HG03066 (cell line): ENCODE results near the gene ARHGEF39.

Experiments used
- ATAC-seq: cut with Tn5 transposase; IDR thresholded peaks from one replicate; pipeline ENCODE4 v1.9.1; 2021; ENCODE audit warnings: low read depth; ENCODE audit not compliant: unreplicated experiment

Gene ARHGEF39

DNA sequence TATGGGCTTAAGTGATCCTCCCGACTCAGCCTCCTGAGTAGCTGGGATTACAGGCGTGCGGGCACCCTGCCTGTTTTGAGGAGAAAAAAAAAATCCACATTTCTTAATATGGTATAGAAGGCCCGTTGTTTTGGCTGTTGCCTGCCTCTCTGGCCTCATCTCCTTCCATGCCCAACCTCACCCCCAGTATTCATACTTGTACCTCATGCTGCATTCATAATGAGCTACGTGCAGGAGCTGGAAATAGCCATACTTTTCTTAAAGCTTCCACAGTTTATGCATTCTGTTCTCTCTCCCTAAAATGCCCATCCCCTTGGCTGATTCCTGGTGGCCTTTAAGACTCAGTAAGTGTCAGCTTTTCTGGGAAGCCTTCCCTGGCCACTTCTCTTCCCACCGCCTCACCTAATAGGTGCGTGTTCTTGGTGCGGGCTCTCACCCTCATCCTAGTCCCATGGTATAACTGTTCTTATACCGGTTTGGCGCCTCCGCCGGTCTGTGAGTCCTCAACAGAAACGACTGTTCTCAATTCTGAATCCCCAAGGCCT is 26.8 kb upstream of the ARHGEF39 start:
- ATAC-seq = no peak

DNA sequence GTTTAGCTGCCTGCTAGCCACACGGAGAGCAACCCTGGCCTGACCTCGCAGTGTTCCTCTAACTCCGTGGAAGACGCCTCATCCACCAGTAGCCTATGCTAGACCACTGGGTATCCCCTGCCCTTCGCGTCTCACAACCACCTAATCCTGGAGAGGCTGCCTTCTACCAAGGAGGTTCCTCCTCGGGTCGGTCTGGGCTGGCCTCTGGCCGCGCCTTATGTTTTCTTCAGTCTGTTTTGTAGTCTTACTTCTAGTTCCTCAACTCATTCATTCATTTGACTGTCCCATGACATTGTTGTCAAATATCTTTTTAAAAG is 26.3 kb upstream of the ARHGEF39 start:
- ATAC-seq = no peak

DNA sequence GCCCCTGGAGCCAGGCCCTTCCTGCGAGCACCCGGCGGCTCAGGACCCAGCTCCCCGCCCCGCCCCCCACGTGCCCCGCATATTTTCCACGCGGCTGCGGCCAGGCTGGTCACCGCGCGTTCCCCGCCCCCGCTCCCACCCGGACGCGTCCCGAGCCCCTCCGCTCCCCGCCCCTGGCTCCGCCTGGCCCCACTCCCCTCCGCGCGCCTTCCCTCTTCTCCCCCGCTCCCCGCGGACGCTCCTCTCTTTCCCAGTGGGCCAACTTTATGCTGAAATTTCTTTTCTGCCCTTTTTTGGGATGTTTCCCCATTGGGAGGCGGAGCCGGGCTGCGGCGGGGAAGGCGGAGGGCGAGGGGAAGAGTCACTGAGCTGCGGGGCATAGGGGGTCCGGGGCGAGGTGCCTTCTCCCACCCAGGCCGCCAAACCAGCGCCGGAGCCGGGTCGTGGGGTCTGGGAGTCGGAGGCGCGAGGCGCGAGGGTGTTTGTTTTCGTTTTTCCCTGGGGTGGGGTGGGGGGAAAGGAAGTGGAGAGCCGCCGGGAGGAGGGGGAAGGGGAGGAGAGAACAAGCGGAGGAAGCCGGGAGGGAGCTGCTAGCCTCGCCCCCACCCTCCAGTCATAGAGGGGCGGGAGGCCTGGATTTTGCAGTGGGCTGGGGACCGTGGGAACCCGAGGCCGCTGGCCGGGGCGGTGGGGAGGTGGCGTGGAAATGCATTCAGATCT is 25.8 kb upstream of the ARHGEF39 start:
- ATAC-seq = no peak

DNA sequence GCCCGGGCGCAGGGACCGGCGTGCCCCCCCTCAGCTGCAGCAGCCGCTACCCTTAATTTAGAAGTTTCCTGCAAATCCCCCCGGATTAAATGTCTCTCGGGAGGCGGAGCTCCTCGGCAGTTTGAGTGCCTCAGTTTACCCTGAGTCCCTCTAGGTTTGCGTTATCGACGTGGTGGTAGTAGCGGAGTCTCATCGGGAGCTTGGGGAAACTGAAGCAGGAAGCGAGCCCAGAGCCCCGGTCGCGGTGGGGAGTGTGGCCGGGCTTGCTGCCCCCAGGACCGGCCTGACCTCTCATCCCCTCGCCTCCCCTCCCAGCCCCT is 25.3 kb upstream of the ARHGEF39 start:
- ATAC-seq = no peak

DNA sequence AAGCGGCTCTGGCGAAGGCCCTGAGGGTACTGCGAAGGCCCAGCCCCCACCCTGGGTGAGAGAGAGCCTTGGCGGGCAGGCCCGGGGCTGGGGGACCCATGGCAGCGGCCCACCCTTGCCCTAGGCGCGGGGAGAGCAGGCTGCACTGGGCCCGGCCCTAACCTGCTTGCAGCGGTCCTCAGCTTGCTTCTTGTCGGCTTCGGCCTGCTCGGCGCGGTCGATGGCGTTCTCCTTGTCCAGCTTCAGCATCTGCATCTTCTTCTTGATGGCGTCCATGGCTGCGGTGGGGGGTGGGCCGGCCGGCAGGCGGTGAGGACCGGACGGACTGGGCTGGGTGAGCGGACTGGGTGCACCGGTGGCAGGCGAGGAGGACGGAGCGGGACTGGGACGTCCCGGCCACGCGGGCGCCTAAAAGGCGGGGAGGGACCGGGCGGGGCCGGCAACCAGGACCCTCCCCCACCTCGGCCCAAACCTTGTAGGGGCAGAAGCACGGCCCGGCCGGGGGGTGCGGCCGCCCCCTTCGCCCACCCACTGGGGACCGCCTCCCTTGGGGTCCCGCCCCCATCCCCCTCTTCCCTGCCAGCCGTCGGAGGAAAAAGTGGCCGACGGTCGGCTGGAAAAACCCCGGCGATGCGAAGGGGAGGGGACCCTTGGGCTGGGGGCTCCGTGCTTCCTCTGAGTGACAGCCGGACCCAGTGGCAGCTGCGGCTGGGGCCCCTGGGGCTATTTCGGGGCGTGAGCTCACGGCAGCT is 24.7 kb upstream of the ARHGEF39 start, which contains the start of gene TPM2:
Gene TPM2, minus strand, starts transcription at position 384 of the 752 bp plus-strand sequence. Its CDS starts 108 bp downstream, at position 276.
- ATAC-seq = no peak

DNA sequence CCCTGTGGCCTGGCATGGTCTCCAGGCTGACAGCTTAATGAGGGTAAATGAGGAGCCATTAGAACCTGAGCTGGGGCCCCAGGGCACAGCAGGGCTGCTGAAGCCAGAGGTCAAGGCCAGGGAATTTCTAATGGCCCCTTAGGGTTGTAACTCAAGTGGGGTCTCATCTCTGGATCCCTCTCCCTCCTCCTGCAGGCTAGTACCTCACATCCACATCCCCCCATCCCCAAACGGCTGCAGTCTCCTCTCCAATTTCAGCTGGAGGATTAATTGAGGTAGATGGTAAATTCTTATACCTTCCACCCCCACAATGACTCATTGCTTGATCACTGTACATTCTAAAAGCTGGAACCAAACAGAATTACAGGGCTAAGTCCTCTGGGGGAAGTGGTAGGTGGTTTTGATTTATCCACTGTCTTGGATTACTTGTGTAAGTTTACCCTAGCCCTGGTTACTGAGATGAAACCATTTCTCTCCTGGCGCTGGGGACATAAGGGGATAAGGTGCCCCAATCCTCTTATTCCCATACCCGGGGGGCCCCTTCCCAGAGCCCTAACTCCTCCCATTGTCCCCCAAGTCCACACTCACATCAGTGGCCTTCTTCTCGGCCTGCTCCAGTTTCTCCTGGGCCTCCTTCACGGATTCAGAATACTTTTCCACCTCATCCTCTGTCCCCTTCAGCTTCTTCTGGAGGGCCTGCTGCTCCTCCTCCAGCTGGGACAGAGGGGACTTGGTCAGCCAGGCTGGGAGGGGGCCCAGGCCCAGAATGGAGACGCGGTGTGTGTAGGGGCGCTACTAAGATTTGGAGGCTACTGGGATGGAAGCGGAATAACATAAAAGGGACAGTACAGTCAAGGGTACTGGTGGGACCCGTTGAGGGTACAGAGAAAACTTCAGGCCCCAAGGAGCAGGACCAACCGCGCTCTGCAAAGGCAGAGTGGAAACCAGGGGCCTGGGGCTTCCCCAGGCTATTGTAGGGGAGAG is 23.9 kb upstream of the ARHGEF39 start:
- no peak for ATAC-seq

DNA sequence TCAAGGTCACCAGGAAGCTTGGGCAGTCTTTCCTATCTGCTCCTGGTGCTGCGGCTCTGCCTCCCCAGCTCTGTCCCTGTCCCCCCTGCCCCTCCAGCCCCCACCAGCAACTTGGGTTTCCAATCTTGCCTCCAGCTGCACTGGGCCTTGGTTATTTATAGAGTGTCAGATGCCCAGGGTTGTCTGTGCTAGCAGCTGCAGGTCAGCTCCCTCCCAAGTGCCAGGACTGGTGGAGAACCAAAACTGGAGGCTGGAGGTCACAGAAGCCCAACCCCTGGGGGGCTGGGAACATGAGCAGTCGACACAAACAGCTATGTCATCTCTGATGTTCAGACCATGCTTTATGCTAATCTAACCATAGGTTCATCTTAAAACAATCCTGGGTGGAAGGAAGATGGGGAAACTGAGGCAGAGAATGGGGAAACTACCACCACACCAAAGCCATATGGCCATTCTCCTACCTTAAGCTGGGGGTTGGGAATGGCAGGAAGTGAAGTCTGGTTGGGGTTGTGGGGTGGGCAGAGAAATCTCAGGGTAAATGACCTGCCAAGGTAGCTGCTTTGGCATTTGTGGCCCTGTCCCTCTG is 23.1 kb upstream of the ARHGEF39 start:
- ATAC-seq = no peak

DNA sequence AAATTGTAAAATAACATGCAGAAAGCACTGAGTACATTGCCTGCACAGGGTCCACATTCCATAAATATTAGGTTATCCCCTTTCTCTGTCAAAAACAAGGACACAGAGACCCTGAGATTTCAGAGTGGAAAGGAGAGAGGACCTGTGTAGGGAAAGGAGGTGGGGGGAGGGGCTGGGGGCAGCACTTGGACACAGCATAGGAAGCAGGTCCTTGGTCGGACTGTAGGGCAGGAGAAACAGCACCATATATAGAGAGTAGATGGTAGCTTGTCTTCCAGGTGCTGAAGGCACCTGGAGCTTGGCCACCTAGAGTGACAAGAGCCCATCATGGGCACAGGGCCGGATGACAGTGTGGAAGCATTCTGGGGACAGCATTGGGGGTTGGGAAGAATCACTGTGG is 22.3 kb upstream of the ARHGEF39 start:
- ATAC-seq = no peak

DNA sequence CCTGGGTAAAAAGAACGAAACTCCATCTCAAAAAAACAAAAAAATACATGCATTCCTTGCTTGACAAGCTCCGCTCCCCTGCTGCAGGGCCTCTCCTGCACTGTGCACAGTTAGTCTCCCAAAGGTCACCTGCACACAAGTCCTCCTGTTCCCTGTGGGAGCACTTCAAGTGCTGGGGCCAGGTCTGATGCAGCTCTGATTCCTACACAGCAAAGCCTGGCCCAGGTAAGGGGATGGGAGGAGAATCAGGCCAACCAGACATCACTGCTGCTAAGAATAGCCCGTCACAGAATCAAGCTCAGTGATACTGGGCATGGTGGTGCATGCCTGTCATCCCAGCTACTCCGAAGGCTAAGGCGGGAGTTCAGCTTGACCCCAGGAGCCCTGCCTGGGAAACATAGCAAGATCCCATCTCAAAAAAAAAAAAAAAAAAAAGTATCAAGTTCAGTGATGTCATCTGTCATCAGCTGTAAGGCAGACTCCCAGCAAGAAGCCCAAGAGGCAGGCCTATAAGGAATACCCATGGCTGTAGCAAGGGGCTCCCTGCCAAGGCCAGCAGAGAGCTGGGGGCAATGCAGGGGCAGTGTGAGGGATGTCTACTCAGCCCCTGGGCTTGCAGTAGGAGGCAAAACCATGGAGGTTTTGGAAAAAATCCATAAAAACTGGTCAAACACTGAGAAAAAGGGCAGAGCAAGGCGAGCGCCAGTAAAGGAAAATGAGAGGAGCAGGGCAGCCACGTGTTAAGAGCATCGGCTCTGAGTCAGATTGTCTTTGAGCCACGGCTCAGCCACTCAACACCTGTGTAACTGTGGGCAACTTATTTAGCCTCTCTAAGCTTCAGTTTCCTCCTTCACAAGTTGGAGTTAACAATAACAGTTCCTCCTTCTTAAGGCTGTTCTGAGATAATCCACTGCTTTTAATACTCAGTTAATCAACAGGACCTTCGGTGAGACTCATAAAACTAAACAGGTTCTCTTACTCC is 21.5 kb upstream of the ARHGEF39 start:
- ATAC-seq = no peak

DNA sequence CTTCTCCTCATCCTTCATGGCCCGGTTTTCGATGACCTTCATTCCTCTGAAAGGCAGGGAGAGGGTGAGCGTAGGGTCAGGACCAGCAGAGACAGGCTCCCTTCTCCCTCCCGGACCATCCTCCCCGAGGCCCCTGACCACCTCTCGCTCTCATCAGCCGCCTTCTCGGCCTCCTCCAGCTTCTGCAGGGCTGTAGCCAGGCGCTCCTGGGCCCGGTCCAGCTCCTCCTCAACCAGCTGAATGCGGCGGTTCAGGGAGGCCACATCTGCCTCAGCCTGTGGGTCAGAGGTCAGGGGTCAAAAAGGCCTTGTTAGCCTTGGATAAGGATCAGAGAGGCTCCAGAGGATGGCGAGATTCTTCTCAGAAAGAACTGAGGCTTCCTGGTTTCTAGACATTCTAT is 20.5 kb upstream of the ARHGEF39 start:
- no peak for ATAC-seq

DNA sequence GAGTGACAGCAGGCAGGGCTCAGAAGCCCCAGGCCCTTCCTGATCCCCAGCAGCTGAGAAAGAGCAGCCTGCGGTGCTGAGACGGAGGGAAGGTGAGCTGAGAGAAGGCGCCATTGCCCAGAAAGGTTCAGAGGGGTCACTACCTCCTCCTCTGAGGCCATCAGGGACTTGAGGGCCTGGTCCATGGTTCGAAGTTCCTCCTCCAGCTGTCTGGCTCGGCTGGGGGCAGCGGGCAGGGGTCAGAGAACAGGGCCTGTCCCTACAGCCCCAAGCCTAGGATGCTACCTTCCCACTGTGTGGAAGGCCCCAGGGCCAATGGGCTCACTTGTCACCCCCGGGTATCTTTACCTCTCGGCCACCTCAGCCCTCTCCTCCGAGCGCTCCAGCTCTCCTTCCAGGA is 19.9 kb upstream of the ARHGEF39 start:
- no peak for ATAC-seq

DNA sequence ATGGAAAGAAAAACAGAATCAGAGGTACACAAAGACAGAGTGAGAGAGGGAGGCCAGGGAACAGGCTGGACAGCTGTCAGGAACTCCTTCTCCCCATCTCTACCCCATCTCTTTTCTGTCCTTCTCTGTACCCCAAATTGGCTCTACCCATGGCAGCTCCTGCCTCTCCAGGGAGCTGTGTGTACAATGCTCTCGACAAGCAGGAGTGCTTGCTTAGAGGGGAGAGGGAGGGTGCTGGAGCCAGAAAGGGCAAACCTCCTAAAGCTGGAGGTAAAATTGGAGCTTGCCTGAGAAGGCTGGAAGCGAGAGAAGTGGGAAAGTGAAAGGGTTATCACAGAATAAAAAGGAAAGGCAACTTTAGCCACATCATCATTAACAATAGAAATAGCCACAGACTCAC is 18.3 kb upstream of the ARHGEF39 start:
- ATAC-seq = no peak

DNA sequence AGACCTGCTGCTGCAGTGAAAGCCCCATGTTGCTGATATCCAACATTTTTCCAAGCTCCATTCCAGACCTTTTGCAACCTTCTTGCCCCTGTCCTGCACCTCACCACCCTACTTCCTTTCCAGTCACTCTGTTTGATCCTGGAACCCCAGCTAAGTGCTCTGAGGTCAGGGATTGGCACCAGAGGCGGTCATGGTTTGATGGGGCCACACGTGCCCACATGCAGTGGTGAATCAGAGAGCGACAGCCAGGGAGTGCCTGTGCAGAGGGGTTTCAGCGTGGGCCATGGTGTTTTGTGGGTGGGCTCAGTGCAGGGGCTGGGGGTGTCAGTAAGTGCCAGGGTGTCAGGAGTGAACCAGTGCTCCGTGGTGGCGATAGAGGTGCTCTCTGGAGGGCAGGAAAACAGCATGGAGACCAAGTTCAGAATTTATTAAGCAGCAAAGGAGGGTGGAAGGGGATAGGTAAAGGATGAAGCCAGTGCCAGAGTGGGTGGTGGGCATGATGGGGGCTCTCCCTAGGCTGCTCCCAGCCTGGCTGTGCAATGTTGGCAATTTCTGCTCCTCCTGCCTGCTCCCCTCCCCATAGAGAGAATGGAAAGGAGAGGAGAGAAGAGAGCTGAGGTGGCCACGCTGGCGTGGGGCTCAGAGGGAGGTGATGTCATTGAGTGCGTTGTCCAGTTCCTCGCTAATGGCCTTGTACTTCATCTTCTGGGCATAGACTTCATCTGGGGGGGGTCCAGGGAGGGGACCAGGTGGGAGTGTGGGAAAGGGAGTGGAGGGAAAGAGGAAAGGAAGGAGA is 17.7 kb upstream of the ARHGEF39 start:
- ATAC-seq = no peak

DNA sequence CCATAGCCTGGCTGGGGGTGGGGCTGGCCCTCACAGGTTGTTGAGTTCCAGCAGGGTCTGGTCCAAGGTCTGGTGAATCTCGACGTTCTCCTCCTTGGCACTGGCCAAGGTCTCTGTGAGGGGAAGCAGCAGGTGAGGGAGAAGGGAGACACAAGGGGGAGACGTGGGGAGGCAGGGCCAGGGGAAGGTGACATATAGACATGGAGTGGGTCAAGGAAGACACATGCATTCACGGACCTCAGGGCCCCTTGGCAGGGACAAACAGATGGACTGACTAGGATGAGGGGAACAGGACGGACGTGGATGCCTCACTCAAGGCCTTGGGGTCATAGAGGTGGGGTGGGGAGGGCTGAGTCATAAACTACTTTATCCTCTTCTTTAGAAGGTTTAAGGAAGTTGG is 17.1 kb upstream of the ARHGEF39 start:
- ATAC-seq = no peak

DNA sequence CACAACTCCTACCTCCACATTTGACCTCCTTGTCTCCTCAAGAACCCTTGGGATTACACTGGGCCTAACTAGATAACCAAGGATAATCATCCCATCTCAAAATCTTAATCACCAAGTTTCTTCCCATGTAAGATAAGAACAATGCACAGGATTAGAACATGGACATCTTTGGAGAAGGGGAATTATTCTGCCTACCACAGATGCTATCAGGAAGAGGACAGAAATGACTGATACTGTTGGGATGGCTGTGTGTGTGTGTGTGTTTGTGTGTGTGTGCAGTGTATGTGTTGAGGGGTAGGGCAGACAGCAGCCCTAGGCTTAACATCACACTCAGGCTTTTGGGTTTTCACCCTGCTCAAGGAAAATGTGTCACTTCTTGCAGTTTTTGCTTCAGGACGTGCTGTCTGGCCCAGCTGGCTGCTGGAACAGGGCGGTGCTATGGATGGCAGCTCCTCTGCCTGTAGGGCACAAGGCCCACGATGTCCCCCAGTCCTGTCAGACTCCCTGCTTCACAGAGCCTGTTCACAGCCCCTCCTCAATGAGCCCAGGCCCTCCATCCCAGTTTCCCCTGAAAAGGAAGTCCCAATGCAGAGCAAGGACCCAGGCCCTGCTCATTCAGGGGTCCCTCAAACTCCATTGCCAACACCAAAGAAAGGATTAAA is 16.5 kb upstream of the ARHGEF39 start:
- ATAC-seq = no peak

DNA sequence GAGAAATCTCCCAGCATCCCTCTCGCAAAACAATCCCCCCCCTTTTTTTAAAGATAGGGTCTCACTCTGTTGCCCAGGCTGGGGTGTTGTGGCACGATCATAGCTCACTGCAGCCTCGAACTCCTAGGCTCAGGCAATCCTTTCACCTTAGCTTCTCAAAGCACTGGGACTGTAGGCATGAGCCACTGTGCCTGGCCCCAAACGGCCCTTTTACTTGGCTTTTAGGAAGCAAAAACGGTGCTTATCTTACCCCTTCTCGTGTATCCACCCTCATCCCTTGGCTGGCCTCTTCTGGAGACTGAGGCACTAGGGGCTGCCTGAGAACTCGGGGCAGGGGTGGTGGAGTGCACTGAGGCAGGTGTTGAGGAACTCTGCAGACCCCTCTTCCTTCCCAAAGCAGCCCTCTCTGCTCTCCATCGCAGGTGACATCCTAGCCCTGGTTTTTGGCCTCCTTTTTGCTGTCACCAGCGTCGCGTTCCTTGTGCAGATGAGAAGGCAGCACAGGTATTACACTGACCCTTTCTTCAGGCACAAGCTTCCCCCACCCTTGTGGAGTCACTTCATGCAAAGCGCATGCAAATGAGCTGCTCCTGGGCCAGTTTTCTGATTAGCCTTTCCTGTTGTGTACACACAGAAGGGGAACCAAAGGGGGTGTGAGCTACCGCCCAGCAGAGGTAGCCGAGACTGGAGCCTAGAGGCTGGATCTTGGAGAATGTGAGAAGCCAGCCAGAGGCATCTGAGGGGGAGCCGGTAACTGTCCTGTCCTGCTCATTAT is 15.5 kb upstream of the ARHGEF39 start:
- no peak for ATAC-seq

DNA sequence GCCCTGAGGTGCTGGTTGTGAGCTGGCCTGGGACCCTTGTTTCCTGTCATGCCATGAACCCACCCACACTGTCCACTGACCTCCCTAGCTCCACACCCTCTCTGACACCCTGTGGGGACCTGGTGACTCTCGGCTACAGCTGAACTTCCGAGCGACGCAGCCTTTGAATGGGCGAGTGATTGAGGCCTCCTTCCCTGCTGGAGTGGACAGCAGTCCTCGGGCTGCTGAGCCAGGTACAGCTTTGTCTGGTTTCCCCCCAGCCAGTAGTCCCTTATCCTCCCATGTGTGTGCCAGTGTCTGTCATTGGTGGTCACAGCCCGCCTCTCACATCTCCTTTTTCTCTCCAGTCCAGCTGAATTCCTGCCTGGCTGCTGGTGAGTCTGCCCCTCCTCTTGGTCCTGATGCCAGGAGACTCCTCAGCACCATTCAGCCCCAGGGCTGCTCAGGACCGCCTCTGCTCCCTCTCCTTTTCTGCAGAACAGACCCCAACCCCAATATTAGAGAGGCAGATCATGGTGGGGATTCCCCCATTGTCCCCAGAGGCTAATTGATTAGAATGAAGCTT is 14.9 kb upstream of the ARHGEF39 start:
- ATAC-seq = no peak
